Endodermal cell (in vitro differentiated cells): Measurements from ENCODE around the gene BCAR1. TPM values are rescaled to one million over a fixed set of nuclear protein-coding genes. Genes with fewer than 3 reads are reported as not detected.

Experiments
- DNase-seq: peaks from one replicate; pipeline ENCODE4 v3.0.0-alpha.2; 2017
- H3K27ac ChIP-seq: 2 replicates; pipeline ENCODE4 v1.5.1; 2013; ENCODE audit warnings: mild to moderate bottlenecking, low read depth, low read length, moderate library complexity
- H3K27me3 ChIP-seq: 2 replicates; pipeline ENCODE4 v1.6.1; 2013; ENCODE audit warnings: mild to moderate bottlenecking, low read length, moderate library complexity; ENCODE audit not compliant: insufficient read depth, control insufficient read depth, poor library complexity, severe bottlenecking
- H3K36me3 ChIP-seq: 2 replicates; pipeline ENCODE4 v1.7.0; 2013; ENCODE audit warnings: mild to moderate bottlenecking, low read length, moderate library complexity; ENCODE audit not compliant: control insufficient read depth, insufficient read depth
- H3K4me1 ChIP-seq: one replicate; pipeline ENCODE4 v1.7.0; 2013; ENCODE audit warnings: low read length; ENCODE audit not compliant: control insufficient read depth, insufficient read depth
- H3K4me3 ChIP-seq: 2 replicates; pipeline ENCODE4 v1.5.1; 2013; ENCODE audit warnings: mild to moderate bottlenecking, low read length, moderate library complexity
- H3K9ac ChIP-seq: 2 replicates; pipeline ENCODE4 v1.6.1; 2013; ENCODE audit warnings: mild to moderate bottlenecking, low read length, moderate library complexity; ENCODE audit not compliant: poor library complexity, severe bottlenecking; ENCODE audit errors: extremely low read depth
- H3K9me3 ChIP-seq: 2 replicates; pipeline ENCODE4 v1.6.1; 2013; ENCODE audit warnings: mild to moderate bottlenecking, low read length, moderate library complexity; ENCODE audit not compliant: control insufficient read depth
- H3K27ac Mint-ChIP-seq: 2 replicates; pipeline ENCODE4 v1.8.0; 2020; ENCODE audit warnings: mixed read lengths
- H3K27me3 Mint-ChIP-seq: 2 replicates; pipeline ENCODE4 v1.8.0; 2021; ENCODE audit warnings: mild to moderate bottlenecking, mixed read lengths; ENCODE audit not compliant: insufficient read depth
- H3K36me3 Mint-ChIP-seq: 2 replicates; pipeline ENCODE4 v1.8.0; 2020; ENCODE audit warnings: low read depth, mixed read lengths
- H3K4me1 Mint-ChIP-seq: 2 replicates; pipeline ENCODE4 v1.8.0; 2020; ENCODE audit warnings: mixed read lengths
- H3K4me3 Mint-ChIP-seq: 2 replicates; pipeline ENCODE4 v1.8.0; 2020; ENCODE audit warnings: mild to moderate bottlenecking, moderate library complexity, mixed read lengths
- H3K9me3 Mint-ChIP-seq: 2 replicates; pipeline ENCODE4 v1.8.0; 2020; ENCODE audit warnings: mild to moderate bottlenecking, mixed read lengths
- WGBS, 2 experiments: methylation state at CpG; one replicate each; pipeline versions ENCODE4 v1.1.5 to v1.1.7; 2013; ENCODE audit warnings: missing lambda C conversion rate in 2 of 2, mixed read lengths in 1 of 2; ENCODE audit not compliant: insufficient coverage in 1 of 2, insufficient read length in 1 of 2; 5-methylcytosine and 5-hydroxymethylcytosine counted together
- long read RNA-seq, 4 experiments: library from polyadenylated mRNA in 2 of 4; library from RNA in 1 of 4; library from capped mRNA in 1 of 4; stranded (forward) in 3 of 4; unstranded in 1 of 4; transcript quantifications; one replicate each; pipeline ENCODE4 v2.0.0, GENCODE V29; 2020 to 2021; ENCODE audit warnings: inconsistent platforms in 1 of 4
- polyA plus RNA-seq, 2 experiments: library from polyadenylated mRNA; stranded (reverse); fragments of 50-300 nt; gene quantifications; one replicate each; pipeline ENCODE4 v1.2.3, GENCODE V29; 2013
- total RNA-seq, 2 donors: library from RNA; stranded (reverse); fragmentation: NEBNext Ultra II Directional in 1 of 2; extraction: Animal tissue kit (Norgen Biotek cat#: 25700) in 1 of 2; gene quantifications; 2 replicates in 1 of 2; 3 replicates in 1 of 2; pipeline ENCODE4 v1.2.1, GENCODE V29; 2021
- TF ChIP-seq, protein P1 (sequence below): fragments of 200-600 bp; sonication (generic); conservative IDR thresholded peaks from 2 replicates; pipeline ENCODE4 v1.5.0; 2021; ENCODE audit warnings: antibody characterized with exemption, mild to moderate bottlenecking

Gene BCAR1, protein sequence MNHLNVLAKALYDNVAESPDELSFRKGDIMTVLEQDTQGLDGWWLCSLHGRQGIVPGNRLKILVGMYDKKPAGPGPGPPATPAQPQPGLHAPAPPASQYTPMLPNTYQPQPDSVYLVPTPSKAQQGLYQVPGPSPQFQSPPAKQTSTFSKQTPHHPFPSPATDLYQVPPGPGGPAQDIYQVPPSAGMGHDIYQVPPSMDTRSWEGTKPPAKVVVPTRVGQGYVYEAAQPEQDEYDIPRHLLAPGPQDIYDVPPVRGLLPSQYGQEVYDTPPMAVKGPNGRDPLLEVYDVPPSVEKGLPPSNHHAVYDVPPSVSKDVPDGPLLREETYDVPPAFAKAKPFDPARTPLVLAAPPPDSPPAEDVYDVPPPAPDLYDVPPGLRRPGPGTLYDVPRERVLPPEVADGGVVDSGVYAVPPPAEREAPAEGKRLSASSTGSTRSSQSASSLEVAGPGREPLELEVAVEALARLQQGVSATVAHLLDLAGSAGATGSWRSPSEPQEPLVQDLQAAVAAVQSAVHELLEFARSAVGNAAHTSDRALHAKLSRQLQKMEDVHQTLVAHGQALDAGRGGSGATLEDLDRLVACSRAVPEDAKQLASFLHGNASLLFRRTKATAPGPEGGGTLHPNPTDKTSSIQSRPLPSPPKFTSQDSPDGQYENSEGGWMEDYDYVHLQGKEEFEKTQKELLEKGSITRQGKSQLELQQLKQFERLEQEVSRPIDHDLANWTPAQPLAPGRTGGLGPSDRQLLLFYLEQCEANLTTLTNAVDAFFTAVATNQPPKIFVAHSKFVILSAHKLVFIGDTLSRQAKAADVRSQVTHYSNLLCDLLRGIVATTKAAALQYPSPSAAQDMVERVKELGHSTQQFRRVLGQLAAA
- total RNA-seq = 10 to 100 TPM; 56.2 to 74.3 TPM
- polyA plus RNA-seq (2013, experiment 1 of 2) = 38.6 TPM
- 33.2 TPM for polyA plus RNA-seq (2013, experiment 2 of 2)
- long read RNA-seq, experiment 1, transcript BCAR1-212 (3 exons, 2,692 nt) = major isoform, 9 of 30 reads
- long read RNA-seq, experiment 1, partial matches to known transcripts = 5 of 30 reads
- long read RNA-seq, experiment 1, other reads (novel, unspliced or antisense) = 9 of 30 reads
- long read RNA-seq, experiment 2, transcript BCAR1-201 (7 exons, 3,221 nt) = minor isoform, 31 of 141 reads
- long read RNA-seq, experiment 2, transcript BCAR1-207 (7 exons, 3,192 nt) = major isoform, 72 of 141 reads
- long read RNA-seq, experiment 2, partial matches to known transcripts = 5 of 141 reads
- long read RNA-seq, experiment 2, other reads (novel, unspliced or antisense) = 28 of 141 reads
- long read RNA-seq, experiment 3, transcript BCAR1-212 (3 exons, 2,692 nt) = major isoform, 11 of 59 reads
- long read RNA-seq, experiment 3, partial matches to known transcripts = 34 of 59 reads
- long read RNA-seq, experiment 3, other reads (novel, unspliced or antisense) = 11 of 59 reads
- long read RNA-seq, experiment 4, partial matches to known transcripts = 1 of 4 reads
- long read RNA-seq, experiment 4, other reads (novel, unspliced or antisense) = 0 of 4 reads

GRCh38 chr16:75251280-75252048, at the start of gene BCAR1:
Gene BCAR1 (minus strand): TSS chr16:75251624. CDS start chr16:75251482, 142 bp downstream.
- Histone ChIP-seq H3K27ac (peak within 1 kb of the TSS; percentile 66), H3K9me3 (no peaks in the 10 kb centered on the region), H3K36me3 (no peaks in the 10 kb centered on the region), H3K4me1 (peaks cover 24% of the 10 kb centered on the region), H3K9ac (peak within 1 kb of the TSS; percentile 68), H3K27me3 (no peaks in the 10 kb centered on the region), H3K4me3 (peak within 1 kb of the TSS; percentile 85)
- Mint-ChIP-seq H3K4me3 (peak within 1 kb of the TSS; percentile 74), H3K4me1 (peaks cover 32% of the 10 kb centered on the region), H3K27ac (peak within 1 kb of the TSS; percentile 90), H3K9me3 (no peaks in the 10 kb centered on the region), H3K36me3 (no peaks in the 10 kb centered on the region), H3K27me3 (no peaks in the 10 kb centered on the region)
- WGBS, 2 experiments = 2% methylated on average over 32 to 82 of the region's 84 CpGs
- TF ChIP-seq, protein P1, sequence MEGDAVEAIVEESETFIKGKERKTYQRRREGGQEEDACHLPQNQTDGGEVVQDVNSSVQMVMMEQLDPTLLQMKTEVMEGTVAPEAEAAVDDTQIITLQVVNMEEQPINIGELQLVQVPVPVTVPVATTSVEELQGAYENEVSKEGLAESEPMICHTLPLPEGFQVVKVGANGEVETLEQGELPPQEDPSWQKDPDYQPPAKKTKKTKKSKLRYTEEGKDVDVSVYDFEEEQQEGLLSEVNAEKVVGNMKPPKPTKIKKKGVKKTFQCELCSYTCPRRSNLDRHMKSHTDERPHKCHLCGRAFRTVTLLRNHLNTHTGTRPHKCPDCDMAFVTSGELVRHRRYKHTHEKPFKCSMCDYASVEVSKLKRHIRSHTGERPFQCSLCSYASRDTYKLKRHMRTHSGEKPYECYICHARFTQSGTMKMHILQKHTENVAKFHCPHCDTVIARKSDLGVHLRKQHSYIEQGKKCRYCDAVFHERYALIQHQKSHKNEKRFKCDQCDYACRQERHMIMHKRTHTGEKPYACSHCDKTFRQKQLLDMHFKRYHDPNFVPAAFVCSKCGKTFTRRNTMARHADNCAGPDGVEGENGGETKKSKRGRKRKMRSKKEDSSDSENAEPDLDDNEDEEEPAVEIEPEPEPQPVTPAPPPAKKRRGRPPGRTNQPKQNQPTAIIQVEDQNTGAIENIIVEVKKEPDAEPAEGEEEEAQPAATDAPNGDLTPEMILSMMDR = no peak
- DNase-seq = peak; percentile 98

DNA sequence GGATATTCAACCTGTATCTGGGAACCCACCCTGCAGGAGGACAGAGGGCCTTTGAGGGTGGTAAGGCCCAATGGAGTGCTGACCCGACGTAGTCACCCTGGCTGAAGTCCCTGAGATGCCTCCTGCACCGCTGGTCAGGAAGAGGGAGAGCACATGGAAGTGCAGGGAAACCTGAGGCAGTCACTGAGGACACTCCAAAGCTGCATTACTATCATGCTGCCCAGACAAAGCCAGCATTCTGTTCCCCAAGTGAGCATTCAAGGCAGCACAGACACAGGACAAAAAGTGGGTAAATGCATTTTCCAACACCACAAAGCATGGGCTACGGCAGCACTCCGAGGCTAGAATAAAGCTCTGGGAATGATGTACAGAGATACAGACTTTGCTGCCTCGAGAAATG, 46.8 kb upstream of the BCAR1 start:
- Histone ChIP-seq H3K27ac (no peak overlapping the region), H3K4me3 (no peak overlapping the region), H3K36me3 (peaks cover 58% of the 10 kb centered on the region), H3K27me3 (no peaks in the 10 kb centered on the region), H3K9ac (no peak overlapping the region), H3K9me3 (no peaks in the 10 kb centered on the region), H3K4me1 (no peaks in the 10 kb centered on the region)
- 96 to 97% methylated on average over 3 to 6 of the region's 6 CpGs for WGBS, 2 experiments
- no peaks in the 10 kb centered on the region for H3K9me3 Mint-ChIP-seq
- H3K27ac Mint-ChIP-seq = no peak overlapping the region
- TF ChIP-seq, protein P1 = no peak
- peaks cover 51% of the 10 kb centered on the region for H3K36me3 Mint-ChIP-seq
- H3K27me3 Mint-ChIP-seq = no peaks in the 10 kb centered on the region
- no peaks in the 10 kb centered on the region for H3K4me1 Mint-ChIP-seq
- no peak for DNase-seq
- H3K4me3 Mint-ChIP-seq = no peak overlapping the region
